Measurements from ENCODE around the gene FBXO27.

The FBXO27 gene, protein sequence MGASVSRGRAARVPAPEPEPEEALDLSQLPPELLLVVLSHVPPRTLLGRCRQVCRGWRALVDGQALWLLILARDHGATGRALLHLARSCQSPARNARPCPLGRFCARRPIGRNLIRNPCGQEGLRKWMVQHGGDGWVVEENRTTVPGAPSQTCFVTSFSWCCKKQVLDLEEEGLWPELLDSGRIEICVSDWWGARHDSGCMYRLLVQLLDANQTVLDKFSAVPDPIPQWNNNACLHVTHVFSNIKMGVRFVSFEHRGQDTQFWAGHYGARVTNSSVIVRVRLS

DNA sequence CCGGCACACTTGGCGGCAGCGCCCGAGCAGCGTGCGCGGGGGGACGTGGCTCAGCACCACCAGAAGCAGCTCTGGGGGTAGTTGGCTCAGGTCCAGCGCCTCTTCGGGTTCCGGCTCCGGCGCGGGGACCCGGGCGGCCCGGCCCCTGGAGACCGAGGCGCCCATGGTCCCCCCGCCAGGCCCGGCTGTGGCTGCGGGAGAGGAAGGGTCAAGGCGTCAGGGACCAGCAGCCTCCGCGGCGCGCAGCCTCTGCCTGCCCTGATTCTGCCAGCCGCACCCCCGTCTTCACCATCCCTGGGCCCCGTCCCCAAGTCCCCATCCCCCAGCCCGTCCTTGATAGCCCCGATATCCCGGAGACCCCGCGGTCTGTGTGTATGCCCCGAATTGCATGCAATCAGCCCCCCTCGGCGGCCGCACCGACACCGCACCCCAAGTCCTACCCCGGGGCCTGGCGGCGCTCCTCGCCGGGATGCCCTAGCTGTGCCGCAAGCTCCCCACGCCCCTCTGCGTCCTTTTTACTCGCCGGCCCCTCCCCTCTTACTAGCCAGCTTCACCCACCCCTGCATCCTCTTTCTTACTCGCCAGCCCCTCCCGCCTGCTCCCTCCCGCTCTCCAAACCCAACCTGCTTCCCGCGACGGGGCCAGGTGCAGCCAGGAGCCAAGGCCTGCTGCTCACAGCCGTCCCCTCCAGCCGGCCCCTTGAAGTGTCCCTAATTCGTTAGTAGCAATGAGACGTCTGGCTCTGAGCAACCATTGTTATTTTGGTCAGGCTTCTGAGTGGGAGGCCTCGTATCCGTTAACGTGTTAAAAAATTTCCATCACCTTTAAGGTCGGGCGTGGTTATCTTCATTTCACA is at the start of gene FBXO27:
FBXO27 (minus strand) TSS at position 487 of the 856 bp plus-strand sequence; CDS start at position 165, 322 bp downstream.
- DNase-seq (ENCODE audit: extremely low spot score) = peak; percentile 54
- TF ChIP-seq L3MBTL2 (conservative IDR thresholded peaks at IDR 0.05) (peak; percentile 68), BHLHE40 (IDR thresholded peaks at IDR 0.05; ENCODE audit: borderline replicate concordance) (no peak), FOXA1 (IDR thresholded peaks at IDR 0.05) (no peak), HDGF (IDR thresholded peaks at IDR 0.05; ENCODE audit: borderline replicate concordance) (no peak)
- ChIA-PET CTCF (no interaction called here), POLR2A (interaction anchor here (1.6 kb wide), 1 partner anchor 57 kb away, joined by 4 read pairs; the partner anchor contains the start of gene FBXO17)

DNA sequence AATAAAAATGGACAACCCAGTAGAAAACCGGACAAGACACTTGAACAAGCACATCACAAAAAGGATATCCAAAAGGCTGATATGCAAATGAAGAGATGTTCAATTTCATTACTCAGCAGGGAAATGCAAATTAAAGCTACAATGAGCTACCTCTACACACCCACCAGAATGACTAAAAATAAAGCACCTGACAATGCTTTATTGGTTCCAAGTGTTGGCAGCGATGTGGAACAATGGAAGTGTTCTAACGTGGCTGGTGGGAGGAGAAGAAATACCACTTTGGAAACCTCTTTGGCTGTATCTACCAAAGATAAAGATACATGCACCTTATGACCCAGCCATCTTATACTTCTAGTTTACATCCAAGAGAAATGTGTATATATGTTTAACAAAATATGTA is 48.1 kb upstream of the FBXO27 start:
- TF ChIP-seq BHLHE40 (IDR thresholded peaks at IDR 0.05; ENCODE audit: borderline replicate concordance) (no peak), SP1 (IDR thresholded peaks at IDR 0.05) (no peak), TARDBP (IDR thresholded peaks at IDR 0.05) (no peak), FOXA1 (IDR thresholded peaks at IDR 0.05) (no peak), HDGF (IDR thresholded peaks at IDR 0.05; ENCODE audit: borderline replicate concordance) (no peak), ARNT (IDR thresholded peaks at IDR 0.05) (no peak), FOXK2 (IDR thresholded peaks at IDR 0.05) (no peak), FOXM1 (IDR thresholded peaks at IDR 0.05; ENCODE audit: borderline replicate concordance) (no peak), ZNF384 (IDR thresholded peaks at IDR 0.05) (no peak), L3MBTL2 (conservative IDR thresholded peaks at IDR 0.05) (no peak)
- TF ChIP-seq, protein P1, sequence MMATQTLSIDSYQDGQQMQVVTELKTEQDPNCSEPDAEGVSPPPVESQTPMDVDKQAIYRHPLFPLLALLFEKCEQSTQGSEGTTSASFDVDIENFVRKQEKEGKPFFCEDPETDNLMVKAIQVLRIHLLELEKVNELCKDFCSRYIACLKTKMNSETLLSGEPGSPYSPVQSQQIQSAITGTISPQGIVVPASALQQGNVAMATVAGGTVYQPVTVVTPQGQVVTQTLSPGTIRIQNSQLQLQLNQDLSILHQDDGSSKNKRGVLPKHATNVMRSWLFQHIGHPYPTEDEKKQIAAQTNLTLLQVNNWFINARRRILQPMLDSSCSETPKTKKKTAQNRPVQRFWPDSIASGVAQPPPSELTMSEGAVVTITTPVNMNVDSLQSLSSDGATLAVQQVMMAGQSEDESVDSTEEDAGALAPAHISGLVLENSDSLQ (IDR thresholded peaks at IDR 0.05) = no peak
- DNase-seq (ENCODE audit: extremely low spot score) = no peak
- ChIA-PET CTCF (no interaction called here), POLR2A (no interaction called here)

DNA sequence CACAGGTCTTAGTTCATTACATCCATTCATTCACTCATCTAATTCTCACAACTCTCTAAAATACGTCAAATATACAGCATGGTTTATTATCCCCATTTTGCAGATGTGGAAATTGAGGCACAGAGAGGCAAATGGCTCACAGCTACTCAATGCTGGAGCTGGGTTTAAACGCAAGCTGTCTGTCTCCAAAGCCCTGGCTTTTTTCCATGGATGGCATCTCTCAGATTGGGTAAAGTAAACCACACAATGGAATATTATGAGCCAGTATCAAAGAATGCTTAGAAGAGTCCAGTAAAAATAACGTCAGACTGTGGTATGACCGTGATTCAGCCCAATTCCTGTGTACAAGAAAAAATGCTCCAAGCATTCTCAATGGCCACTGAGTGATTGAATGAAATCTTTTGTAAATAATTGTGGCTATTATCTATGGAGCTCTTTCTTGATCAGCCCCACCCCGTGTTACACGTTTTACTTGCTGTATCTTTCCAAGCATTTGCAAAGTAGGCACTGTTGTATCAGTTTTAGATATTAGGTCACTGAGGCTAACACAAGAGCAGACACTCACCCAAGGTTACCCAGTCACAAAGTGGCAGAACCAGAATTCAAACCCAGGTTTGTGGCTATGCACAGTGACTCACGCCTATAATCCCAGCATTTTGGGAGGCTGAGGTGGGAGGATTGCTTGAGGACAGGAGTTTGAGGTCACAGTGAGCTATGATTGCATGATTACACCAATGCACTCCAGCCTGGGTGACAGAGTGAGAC is 46.3 kb upstream of the FBXO27 start:
- TF ChIP-seq FOXK2 (IDR thresholded peaks at IDR 0.05) (no peak), BHLHE40 (IDR thresholded peaks at IDR 0.05; ENCODE audit: borderline replicate concordance) (no peak), HDGF (IDR thresholded peaks at IDR 0.05; ENCODE audit: borderline replicate concordance) (no peak), NFRKB (IDR thresholded peaks at IDR 0.05) (no peak), FOXM1 (IDR thresholded peaks at IDR 0.05; ENCODE audit: borderline replicate concordance) (no peak), ARNT (IDR thresholded peaks at IDR 0.05) (no peak), FOXA1 (IDR thresholded peaks at IDR 0.05) (no peak), SUZ12 (IDR thresholded peaks at IDR 0.05) (no peak), LEF1 (IDR thresholded peaks at IDR 0.05; ENCODE audit: borderline replicate concordance) (no peak), ELF4 (IDR thresholded peaks at IDR 0.05) (no peak), SP1 (IDR thresholded peaks at IDR 0.05) (no peak), L3MBTL2 (conservative IDR thresholded peaks at IDR 0.05) (no peak), CTBP1 (IDR thresholded peaks at IDR 0.05; ENCODE audit: borderline replicate concordance) (no peak)
- TF ChIP-seq, protein P1 (IDR thresholded peaks at IDR 0.05) = no peak
- no peak for DNase-seq (ENCODE audit: extremely low spot score)
- ChIA-PET POLR2A (no interaction called here), CTCF (no interaction called here)

DNA sequence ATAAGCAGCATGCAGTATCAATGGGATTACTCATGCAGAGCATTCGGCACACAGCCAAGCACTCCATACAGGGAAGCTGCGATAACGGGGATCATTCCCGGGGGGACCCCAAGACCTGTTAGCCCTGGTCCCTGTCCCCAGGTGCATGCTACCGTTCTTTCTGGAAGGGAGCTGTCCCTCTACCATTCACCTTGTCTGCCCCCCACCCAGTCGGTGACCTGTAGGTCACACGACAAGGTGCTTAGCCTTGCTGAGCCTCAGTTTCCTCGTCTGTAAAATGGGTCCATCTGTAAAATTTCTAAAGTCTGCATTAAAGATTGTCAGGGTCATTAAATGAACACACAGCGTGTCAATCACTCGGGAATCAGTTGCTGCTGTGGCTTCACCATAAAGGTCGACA is 45.0 kb upstream of the FBXO27 start:
- TF ChIP-seq ZNF384 (IDR thresholded peaks at IDR 0.05) = no peak
- ChIA-PET CTCF (no interaction called here), POLR2A (no interaction called here)
- DNase-seq (ENCODE audit: extremely low spot score) = no peak

DNA sequence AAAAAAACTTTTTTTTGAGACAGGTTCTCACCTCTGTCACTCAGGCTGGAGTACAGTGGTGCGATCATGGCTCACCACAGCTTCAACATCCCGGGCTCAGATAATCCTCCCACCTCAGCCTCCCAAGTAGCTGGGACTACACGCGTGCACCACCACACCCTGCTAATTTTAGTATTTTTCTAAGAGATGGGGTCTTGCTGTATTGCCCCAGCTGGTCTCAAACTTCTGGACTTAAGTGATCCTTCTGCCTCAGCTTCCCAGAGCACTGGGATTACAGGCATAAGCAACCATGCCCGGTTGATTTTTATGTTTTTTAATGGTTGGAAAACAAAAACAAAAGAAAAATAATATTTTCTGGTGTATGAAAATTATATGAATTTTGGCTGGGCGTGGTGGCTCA is 42.6 kb upstream of the FBXO27 start:
- ChIA-PET CTCF (no interaction called here), POLR2A (no interaction called here)
- no peak for TF ChIP-seq TARDBP (IDR thresholded peaks at IDR 0.05)
- TF ChIP-seq ZNF384 (IDR thresholded peaks at IDR 0.05) = no peak
- no peak for TF ChIP-seq BHLHE40 (IDR thresholded peaks at IDR 0.05; ENCODE audit: borderline replicate concordance)
- TF ChIP-seq FOXK2 (IDR thresholded peaks at IDR 0.05) = no peak
- TF ChIP-seq L3MBTL2 (conservative IDR thresholded peaks at IDR 0.05) = no peak
- no peak for DNase-seq (ENCODE audit: extremely low spot score)

DNA sequence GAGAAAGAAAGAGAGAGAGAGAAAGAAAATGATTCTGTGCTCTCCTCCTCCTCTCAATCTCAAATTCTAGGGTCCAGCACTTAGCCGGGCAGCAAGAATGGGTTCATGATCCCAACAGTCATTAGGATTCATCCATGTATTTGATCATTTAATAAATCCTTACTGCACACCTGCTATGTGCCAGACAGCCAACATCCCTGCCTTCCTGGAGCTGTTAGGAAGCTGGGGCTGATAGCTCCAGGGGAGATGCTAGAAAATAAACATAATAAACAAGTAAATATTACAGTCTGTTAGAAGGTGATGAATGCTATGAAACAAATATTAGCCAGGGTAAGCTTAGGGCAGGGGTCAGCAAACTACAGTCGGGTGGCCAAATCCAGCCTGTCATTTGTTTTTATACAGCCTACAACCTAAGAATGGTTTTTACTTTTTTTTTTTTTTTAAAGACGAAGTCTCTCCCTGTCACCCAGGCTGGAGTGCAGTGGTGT is 41.9 kb upstream of the FBXO27 start:
- POLR2A ChIA-PET = no interaction called here
- no peak for DNase-seq (ENCODE audit: extremely low spot score)
- CTCF ChIA-PET = no interaction called here
- TF ChIP-seq NFRKB (IDR thresholded peaks at IDR 0.05) = no peak
- TF ChIP-seq CTBP1 (IDR thresholded peaks at IDR 0.05; ENCODE audit: borderline replicate concordance) = no peak
- no peak for TF ChIP-seq ARNT (IDR thresholded peaks at IDR 0.05)
- no peak for TF ChIP-seq BHLHE40 (IDR thresholded peaks at IDR 0.05; ENCODE audit: borderline replicate concordance)
- TF ChIP-seq, protein P1 (IDR thresholded peaks at IDR 0.05) = no peak
- TF ChIP-seq SUZ12 (IDR thresholded peaks at IDR 0.05) = no peak
- no peak for TF ChIP-seq FOXA1 (IDR thresholded peaks at IDR 0.05)
- no peak for TF ChIP-seq FOXM1 (IDR thresholded peaks at IDR 0.05; ENCODE audit: borderline replicate concordance)
- TF ChIP-seq TARDBP (IDR thresholded peaks at IDR 0.05) = no peak
- TF ChIP-seq LEF1 (IDR thresholded peaks at IDR 0.05; ENCODE audit: borderline replicate concordance) = no peak
- no peak for TF ChIP-seq HDGF (IDR thresholded peaks at IDR 0.05; ENCODE audit: borderline replicate concordance)
